Ishikawa (cell line): Measurements from ENCODE around the gene LTBR.

Source experiments
- CEBPB ChIP-seq: IDR thresholded peaks from 2 replicates; pipeline ENCODE4 v1.6.1; 2012
- EP300 ChIP-seq: IDR thresholded peaks from 2 replicates; pipeline ENCODE4 v1.6.1; 2012; ENCODE audit warnings: borderline replicate concordance
- MAX ChIP-seq: IDR thresholded peaks from 2 replicates; pipeline ENCODE4 v1.6.1; 2012
- NFIC ChIP-seq: IDR thresholded peaks from 2 replicates; pipeline ENCODE4 v1.6.1; 2012
- RAD21 ChIP-seq: IDR thresholded peaks from 2 replicates; pipeline ENCODE4 v1.6.1; 2012; ENCODE audit warnings: low read depth
- REST ChIP-seq: IDR thresholded peaks from 2 replicates; pipeline ENCODE4 v1.6.1; 2012; ENCODE audit warnings: low read depth, mild to moderate bottlenecking
- TAF1 ChIP-seq: IDR thresholded peaks from 2 replicates; pipeline ENCODE4 v1.6.1; 2012; ENCODE audit warnings: low read depth, mild to moderate bottlenecking
- TEAD4 ChIP-seq: IDR thresholded peaks from 2 replicates; pipeline ENCODE4 v1.6.1; 2012
- YY1 ChIP-seq: IDR thresholded peaks from 2 replicates; pipeline ENCODE4 v1.6.1; 2012; ENCODE audit warnings: low read depth

GRCh38 chr12:6374786-6375160 is 9.2 kb upstream of the LTBR start:
- TF ChIP-seq RAD21 (no peak), YY1 (no peak), REST (no peak), TEAD4 (no peak), TAF1 (no peak), CEBPB (no peak), EP300 (no peak), MAX (no peak), NFIC (no peak)
